ENCODE measurements around the gene PAK6.

PAK6 gene

DNA sequence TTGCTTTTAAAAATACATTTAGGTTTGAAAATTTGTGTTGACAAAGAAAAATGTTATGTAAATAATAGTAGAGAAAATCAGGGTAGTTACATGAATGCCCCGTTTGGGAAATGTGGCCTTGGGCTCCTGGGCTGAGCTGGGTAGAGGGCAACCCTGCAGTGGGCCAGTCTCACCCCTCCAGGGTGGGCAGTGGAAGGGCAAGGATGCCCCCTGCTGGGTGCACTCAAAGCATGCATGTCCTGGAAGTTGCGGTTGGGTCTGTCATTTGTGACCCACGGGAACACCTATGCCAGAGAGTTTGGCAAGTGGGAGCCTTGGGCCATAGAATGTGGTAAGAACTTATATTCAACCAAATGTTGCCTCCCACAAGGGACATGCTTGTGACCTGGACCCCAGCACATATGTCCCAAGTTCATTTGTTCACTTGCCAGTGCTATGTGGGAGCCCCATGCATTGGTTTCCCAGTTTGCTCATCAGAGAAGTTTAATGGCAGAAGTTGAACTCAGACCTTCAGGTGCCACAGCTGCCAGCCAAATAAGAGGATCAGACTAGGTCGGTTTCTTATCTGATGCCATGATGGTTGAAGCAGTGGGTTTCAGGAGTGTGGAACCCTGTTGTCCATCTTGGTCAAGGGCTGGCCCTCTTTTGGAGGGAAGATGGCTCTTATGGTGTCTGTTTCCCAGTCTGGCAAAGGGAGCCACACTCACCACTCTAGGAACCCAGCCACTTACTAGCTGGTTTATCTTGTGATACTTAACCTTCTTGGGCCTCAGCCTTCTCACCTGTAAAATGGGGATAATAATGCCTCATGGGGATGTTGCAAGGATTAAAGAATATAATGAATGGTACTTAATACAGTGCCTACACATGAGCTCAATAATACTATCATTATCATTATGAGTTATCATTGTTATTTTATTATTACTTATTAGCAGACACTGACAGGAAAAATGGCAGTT is 71.4 kb downstream of the PAK6 start:
- DNase-seq (ENCODE audit: low read depth in 3 of 3), result peak in 1 of 3 experiments; percentile 32

- DNase-seq (ENCODE audit: low read depth in 3 of 3), result no peak
Observed at GRCh38 chr15:40310993-40311392, 72.1 kb downstream of the PAK6 start.

DNA sequence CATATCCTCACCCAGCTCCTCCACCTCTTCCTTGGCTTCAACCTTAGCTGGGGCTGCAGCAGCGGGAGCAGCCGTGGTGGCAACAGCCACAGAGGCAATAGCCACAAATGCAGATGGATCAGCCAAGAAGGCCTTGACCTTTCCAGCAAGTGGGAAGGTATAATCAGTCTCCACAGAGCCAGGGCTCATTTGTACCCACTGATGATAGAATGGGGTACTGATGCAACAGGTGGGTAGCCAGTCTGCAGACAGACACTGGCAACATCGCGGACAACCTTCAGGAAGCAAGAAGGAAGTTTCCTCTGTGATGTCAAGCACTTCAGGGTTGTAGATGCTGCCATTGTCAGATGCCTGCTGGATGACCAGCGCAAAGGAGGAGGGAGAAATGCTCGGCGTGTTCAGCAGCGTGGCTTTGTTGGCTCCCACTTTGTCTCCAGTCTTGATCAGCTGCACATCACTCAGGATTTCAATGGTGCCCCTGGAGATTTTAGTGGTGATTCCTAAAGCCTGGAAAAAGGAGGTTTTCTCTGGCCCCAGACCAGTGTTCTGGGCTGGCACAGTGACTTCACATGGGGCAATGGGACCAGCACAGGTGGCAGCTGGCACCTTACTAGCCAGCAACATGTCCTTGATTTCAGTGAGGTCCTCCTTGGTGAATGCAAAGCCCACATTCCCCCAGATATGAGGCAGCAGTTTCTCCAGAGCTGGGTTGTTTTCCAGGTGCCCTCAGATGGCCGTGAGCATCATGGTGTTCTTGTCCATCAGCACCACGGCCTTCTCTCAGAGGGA is 73.7 kb downstream of the PAK6 start:
- DNase-seq (ENCODE audit: low read depth in 3 of 3), result no peak

DNA sequence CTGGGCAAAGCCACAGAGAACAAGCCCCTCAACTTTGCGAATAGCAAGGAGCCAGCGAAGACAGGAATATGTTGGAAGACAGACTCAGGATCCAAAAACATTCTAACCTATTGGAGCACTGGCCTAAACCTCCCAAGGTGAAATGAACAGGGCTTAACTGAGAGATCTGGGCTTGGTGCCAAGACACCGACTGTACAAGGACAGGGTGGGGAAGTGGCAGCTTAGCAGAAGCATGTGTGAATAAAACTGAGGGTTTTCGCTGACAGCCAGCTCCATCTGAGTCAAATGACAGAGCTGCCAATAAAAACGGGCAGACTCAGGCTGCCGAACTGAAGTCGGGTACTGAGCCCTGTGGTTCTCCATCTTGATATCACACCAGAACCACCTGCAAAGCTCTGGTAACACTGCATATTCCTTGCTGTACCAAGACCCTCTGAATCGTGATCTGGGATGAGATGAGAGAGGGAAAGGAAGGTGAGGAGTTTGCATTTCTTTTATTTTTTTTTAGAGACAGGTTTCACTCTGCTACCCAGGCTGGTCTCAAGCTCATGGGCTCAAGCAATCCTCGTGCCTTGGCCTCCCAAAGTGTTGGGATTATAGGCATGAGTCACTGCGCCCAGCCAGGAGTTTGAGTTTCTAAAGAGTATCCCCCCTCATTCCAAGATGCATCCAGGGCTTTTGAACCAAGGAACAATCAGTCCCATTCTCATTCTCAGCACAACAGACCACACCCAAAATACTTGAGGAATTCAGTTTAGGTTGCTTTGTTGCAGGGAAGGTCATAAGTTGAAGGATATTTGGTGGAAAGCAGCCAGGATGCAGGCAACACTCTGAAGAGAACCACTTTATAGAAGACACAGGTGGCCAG is 74.9 kb downstream of the PAK6 start:
- no peak for DNase-seq (ENCODE audit: low read depth in 3 of 3)

- no peak for DNase-seq (ENCODE audit: low read depth in 3 of 3)
Observed at GRCh38 chr15:40314723-40315276, 75.9 kb downstream of the PAK6 start.

DNA sequence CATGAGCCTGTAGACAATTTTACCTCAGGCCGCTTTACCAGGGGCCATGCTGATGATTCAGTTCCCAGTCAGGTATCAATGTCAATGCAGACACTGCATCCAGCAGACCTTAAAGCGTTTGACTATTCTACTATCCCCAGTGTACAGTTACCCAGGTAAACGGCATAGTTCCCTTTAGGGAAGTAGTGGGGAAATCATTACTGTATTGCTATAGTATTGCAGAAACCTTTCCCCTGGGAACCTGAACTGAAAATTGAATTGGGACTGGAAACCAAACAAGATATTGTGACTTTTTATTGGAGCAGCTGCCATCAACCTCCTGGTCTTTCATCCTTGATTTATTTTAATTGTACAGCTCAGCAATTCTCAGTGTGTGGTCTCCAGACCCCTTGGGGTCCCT is 78.1 kb downstream of the PAK6 start:
- no peak for DNase-seq (ENCODE audit: low read depth in 3 of 3)

- no peak for DNase-seq (ENCODE audit: low read depth in 3 of 3)
Observed at GRCh38 chr15:40317580-40317979, 78.7 kb downstream of the PAK6 start.

- no peak for DNase-seq (ENCODE audit: low read depth in 3 of 3)
Observed at GRCh38 chr15:40320409-40320808, 81.5 kb downstream of the PAK6 start.

- peak in 1 of 3 experiments; percentile 34 for DNase-seq (ENCODE audit: low read depth in 3 of 3)
Observed at GRCh38 chr15:40320931-40321371, 82.1 kb downstream of the PAK6 start.

- no peak for DNase-seq (ENCODE audit: low read depth in 3 of 3)
Observed at GRCh38 chr15:40322531-40323238, 83.8 kb downstream of the PAK6 start.

GRCh38 chr15:40323239-40323952 is 84.5 kb downstream of the PAK6 start, which contains the start of gene INAFM2:
INAFM2 (plus strand) TSS chr15:40323692; CDS start chr15:40324056, 364 bp downstream.
- peak; percentile 80 to 83 (median 83) for DNase-seq (ENCODE audit: low read depth in 3 of 3)

DNA sequence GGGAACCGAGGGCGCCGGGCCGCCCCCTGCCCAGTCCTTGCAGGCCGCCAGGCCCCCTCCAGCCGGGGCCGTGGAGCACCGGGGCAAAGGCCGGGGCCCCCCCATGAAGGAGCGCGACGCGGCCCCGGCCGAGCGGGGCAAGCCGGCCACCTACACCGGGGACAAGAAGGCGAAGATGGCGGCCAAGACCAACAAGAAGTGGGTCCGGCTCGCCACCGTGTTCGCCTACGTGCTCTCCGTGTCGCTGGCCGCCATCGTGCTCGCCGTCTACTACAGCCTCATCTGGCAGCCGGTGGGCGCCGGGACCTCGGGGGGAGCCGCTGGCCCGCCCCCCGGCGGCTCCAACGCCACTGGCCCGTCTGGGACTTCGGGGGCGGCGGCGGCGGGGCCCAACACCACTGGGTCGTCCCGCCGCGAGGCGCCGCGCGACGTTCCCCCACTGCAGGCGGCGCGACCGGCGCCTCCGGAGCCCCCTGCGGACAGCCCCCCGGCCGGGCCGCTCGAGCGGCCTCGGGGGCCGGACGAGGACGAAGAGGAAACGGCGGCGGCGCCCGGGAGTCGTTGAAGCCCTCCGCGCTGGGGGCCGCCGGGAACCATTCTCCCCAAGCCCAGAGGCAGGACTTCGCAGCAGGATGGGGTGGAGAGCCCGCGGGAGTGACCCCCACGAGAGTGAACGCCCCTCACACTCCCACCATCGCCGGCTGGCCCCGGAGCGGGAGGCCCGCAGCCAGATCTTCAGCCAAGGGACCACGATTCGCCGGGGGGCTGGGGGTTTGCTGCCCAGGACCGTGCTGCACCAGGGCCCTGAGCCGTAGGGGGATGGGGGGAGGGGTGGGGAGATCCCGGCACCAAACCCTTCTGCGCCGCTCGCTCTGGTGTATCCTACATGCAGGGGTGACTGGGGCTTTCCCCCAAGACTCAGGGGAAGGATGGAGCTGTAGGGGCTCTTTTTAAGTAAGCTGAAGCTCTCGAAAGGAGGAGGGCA is 85.4 kb downstream of the PAK6 start:
- no peak for DNase-seq (ENCODE audit: low read depth in 3 of 3)

- DNase-seq (ENCODE audit: low read depth in 3 of 3), result no peak
Observed at GRCh38 chr15:40325188-40325587, 86.3 kb downstream of the PAK6 start.

GRCh38 chr15:40325700-40326099 is 86.8 kb downstream of the PAK6 start:
- no peak for DNase-seq (ENCODE audit: low read depth in 3 of 3)
